Stomach (tissue), 19 donors: ENCODE data around the gene HAL. TPM values are rescaled to one million over a fixed set of nuclear protein-coding genes. Genes with fewer than 3 reads are reported as not detected.

Source experiments
- DNase-seq, 2 donors: peaks; one replicate each; pipeline versions ENCODE4 v3.0.0 to v3.0.0-alpha.2; 2013 to 2019
- H3K27ac ChIP-seq, 5 donors: fragments of 200-600 bp in 4 of 5; sonication (generic) in 4 of 5; one replicate each; pipeline ENCODE4 v1.5.1; 2013 to 2019; ENCODE audit warnings: mild to moderate bottlenecking in 1 of 5, moderate library complexity in 1 of 5
- H3K27me3 ChIP-seq, 3 donors: fragments of 200-600 bp; sonication (generic); one replicate each; pipeline ENCODE4 v1.5.1; 2017 to 2019; ENCODE audit warnings: mixed run types in 1 of 3
- H3K36me3 ChIP-seq, 4 donors: fragments of 200-600 bp; sonication (generic); 1 replicate in 3 of 4; 2 replicates in 1 of 4; pipeline ENCODE4 v1.5.1; 2016 to 2019
- H3K4me1 ChIP-seq, 4 donors: fragments of 200-600 bp; sonication (generic); one replicate each; pipeline ENCODE4 v1.5.1; 2016 to 2019
- H3K4me3 ChIP-seq, 4 donors: fragments of 200-600 bp; sonication (generic) in 3 of 4; one replicate each; pipeline ENCODE4 v1.5.1; 2016 to 2019; ENCODE audit warnings: mild to moderate bottlenecking in 1 of 4
- H3K9me3 ChIP-seq, 4 donors: fragments of 200-600 bp; sonication (generic); one replicate each; pipeline ENCODE4 v1.5.1; 2016 to 2019
- EP300 ChIP-seq: sonication (generic); formaldehyde crosslinking; IDR thresholded peaks from one replicate; pipeline ENCODE4 v1.6.1; 2017; ENCODE audit warnings: antibody characterized with exemption
- POLR2A ChIP-seq, 4 donors: fragments of 450-650 bp; IDR thresholded peaks; one replicate each; pipeline ENCODE4 v1.6.1; 2016; ENCODE audit warnings: antibody characterized with exemption in 4 of 4, control low read depth in 2 of 4, mild to moderate bottlenecking in 1 of 4, moderate library complexity in 1 of 4
- POLR2AphosphoS5 ChIP-seq, 3 donors: sonication (generic); formaldehyde crosslinking; IDR thresholded peaks; one replicate each; pipeline ENCODE4 v1.6.1; 2016; ENCODE audit warnings: antibody characterized with exemption in 3 of 3
- WGBS, 5 donors: extraction: QIAGEN DNeasy Blood & Tissue Kit in 3 of 5; methylation state at CpG; one replicate each; pipeline versions ENCODE4 v1.1.5 to v1.1.7; 2013 to 2018; 5-methylcytosine and 5-hydroxymethylcytosine counted together
- intact Hi-C: fragments of 100-400 bp; cut with DNase I; formaldehyde crosslinking; loops from one replicate; pipeline ENCODE4 v1.15.1; 2023; ENCODE audit warnings: low total_unique reads
- long read RNA-seq, 10 donors: transcript quantifications; one replicate each; lab custom pipeline, GENCODE V29; 2026
- polyA plus RNA-seq, 3 donors: library from polyadenylated mRNA; stranded (reverse); fragments of 200-250 nt; gene quantifications; one replicate each; pipeline ENCODE4 v1.2.3, GENCODE V29; 2013
- total RNA-seq, 5 donors: library from RNA; depleted of rRNA; stranded (reverse); fragments of >200 nt; gene quantifications; one replicate each; pipeline versions ENCODE4 v1.1.0 to v1.2.3, GENCODE V29; 2014 to 2016
- TF ChIP-seq, protein P1 (sequence below), 7 experiments: fragments of 450-650 bp in 4 of 7; fragments of 200-600 bp in 3 of 7; sonication (generic) in 3 of 7; IDR thresholded peaks; one replicate each; pipeline ENCODE4 v1.5.1; 2016 to 2019; ENCODE audit warnings: antibody characterized with exemption in 7 of 7, control low read depth in 2 of 7, mild to moderate bottlenecking in 1 of 7
- donor health status: healthy with polysubstance abuse.
- donor health status: Bipolar disorder and iron deficiency.
- donor health status: healthy.

HAL gene
- total RNA-seq (10 to 100 TPM in 1 of 5 donors, 1 to 10 TPM in 1, under 1 TPM in 1, not detected in 2; 0.89 to 85.8 (median 2.8) TPM), polyA plus RNA-seq (under 1 TPM in 1 of 3 donors, not detected in 2; 0.23 TPM)
- long read RNA-seq, donor 1, result 0 reads
- long read RNA-seq, donor 2, result 0 reads
- long read RNA-seq, donor 3, result 0 reads
- long read RNA-seq, donor 4, result 0 reads
- long read RNA-seq, donor 5, result 0 reads
- long read RNA-seq, donor 6, result 0 reads
- long read RNA-seq, donor 7, result 0 reads
- long read RNA-seq, donor 8, result 0 reads
- long read RNA-seq, donor 9, result 0 reads
- long read RNA-seq, donor 10, result 0 reads

DNA sequence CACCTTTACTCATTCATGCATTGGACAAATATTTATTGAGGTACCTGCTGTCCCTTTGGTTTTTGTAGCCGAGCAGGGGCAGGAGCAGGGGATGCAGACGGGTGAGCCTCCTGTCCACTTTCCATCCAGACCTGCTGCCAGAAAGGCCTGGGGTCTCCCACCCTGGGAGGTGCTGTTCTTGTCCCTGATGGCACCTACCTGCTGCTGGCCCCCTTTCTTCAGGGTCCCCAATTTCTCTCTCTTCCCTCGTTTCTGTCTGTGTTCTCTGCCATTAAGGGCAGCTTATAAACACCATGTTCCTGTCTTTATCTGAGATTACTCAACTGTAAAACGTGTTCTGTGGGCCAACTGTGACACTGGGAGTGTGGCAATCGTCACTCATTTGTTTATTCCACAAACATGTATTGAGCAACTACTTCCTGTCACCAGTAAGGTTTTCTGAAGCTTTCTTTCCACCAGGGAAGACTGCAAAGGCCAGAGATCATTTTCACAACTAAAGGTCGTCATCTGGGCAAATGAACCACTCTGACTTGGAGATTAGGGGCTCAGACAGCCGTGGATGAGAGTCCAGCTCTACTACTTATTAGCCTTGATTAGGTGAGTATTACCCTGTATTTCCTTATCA lies at the start of gene HAL:
Gene HAL (minus strand): TSS at position 311 of the 625 bp plus-strand sequence. CDS start 434 bp downstream, outside the sequence.
- Histone ChIP-seq H3K27me3 (no peaks in the 10 kb centered on the region), H3K4me1 (peaks cover 0 to 15% (median 3%) of the 10 kb centered on the region in 4 donors), H3K27ac (peak within 1 kb of the TSS in 3 of 5 donors; percentile 3 to 64 (median 47)), H3K4me3 (peak within 1 kb of the TSS in 1 of 4 donors; percentile 12), H3K36me3 (peaks cover 0 to 29% (median 15%) of the 10 kb centered on the region in 4 donors), H3K9me3 (no peaks in the 10 kb centered on the region)
- intact Hi-C loops, result no loop called here
- WGBS, 5 donors, result 41 to 49% (median 42%) methylated on average over 7 of the region's 7 CpGs
- TF ChIP-seq POLR2AphosphoS5 (IDR thresholded peaks at IDR 0.05), result peak in 2 of 3 donors; percentile 32 to 53
- TF ChIP-seq, protein P1, sequence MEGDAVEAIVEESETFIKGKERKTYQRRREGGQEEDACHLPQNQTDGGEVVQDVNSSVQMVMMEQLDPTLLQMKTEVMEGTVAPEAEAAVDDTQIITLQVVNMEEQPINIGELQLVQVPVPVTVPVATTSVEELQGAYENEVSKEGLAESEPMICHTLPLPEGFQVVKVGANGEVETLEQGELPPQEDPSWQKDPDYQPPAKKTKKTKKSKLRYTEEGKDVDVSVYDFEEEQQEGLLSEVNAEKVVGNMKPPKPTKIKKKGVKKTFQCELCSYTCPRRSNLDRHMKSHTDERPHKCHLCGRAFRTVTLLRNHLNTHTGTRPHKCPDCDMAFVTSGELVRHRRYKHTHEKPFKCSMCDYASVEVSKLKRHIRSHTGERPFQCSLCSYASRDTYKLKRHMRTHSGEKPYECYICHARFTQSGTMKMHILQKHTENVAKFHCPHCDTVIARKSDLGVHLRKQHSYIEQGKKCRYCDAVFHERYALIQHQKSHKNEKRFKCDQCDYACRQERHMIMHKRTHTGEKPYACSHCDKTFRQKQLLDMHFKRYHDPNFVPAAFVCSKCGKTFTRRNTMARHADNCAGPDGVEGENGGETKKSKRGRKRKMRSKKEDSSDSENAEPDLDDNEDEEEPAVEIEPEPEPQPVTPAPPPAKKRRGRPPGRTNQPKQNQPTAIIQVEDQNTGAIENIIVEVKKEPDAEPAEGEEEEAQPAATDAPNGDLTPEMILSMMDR (IDR thresholded peaks at IDR 0.05), result no peak
- peak; percentile 45 to 60 for DNase-seq

DNA sequence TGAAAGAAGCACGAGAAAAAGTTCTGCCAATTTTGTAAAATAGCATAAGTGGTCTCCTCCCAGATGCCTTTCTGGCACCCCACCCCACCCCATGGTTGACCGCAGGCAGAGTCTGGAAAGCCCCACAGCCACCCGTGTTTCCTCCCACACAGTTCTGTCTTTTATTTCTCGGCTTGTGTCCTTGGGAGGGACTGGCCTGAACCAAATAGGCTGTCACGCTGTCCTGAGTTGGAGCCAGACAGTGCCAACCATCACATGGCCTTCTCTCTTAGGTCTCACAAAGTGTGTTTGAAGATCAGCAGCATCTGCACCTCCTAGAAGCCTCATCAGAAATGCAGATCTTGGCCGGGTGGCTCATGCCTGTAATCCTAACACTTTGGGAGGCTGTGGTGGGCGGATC lies 49.4 kb upstream of the HAL start:
- TF ChIP-seq EP300, result no peak
- TF ChIP-seq POLR2AphosphoS5 (IDR thresholded peaks at IDR 0.05), result no peak
- TF ChIP-seq, protein P1 (IDR thresholded peaks at IDR 0.05), result no peak
- no peak for TF ChIP-seq POLR2A (IDR thresholded peaks at IDR 0.05)
- H3K27ac ChIP-seq, result peak overlapping the region in 4 of 5 donors; percentile 22 to 92 (median 76)
- DNase-seq, result no peak
- WGBS, 5 donors, result 70 to 79% (median 78%) methylated on average over 7 of the region's 7 CpGs
- no peaks in the 10 kb centered on the region for H3K9me3 ChIP-seq
- H3K36me3 ChIP-seq, result no peaks in the 10 kb centered on the region
- H3K4me1 ChIP-seq, result peaks cover 23 to 62% (median 42%) of the 10 kb centered on the region in 4 donors
- no peak overlapping the region for H3K4me3 ChIP-seq
- H3K27me3 ChIP-seq, result no peaks in the 10 kb centered on the region
- intact Hi-C loops, result no loop called here

- H3K4me3 ChIP-seq, result no peak overlapping the region
- H3K27me3 ChIP-seq, result no peaks in the 10 kb centered on the region
- H3K36me3 ChIP-seq, result no peaks in the 10 kb centered on the region
- no peaks in the 10 kb centered on the region for H3K9me3 ChIP-seq
- intact Hi-C loops, result no loop called here
- WGBS, 5 donors, result 91 to 100% (median 98%) methylated on average over 2 of the region's 2 CpGs
- TF ChIP-seq, protein P1 (IDR thresholded peaks at IDR 0.05), result no peak
- TF ChIP-seq POLR2A (IDR thresholded peaks at IDR 0.05) (no peak), POLR2AphosphoS5 (IDR thresholded peaks at IDR 0.05) (no peak), EP300 (no peak)
- DNase-seq, result no peak
- H3K27ac ChIP-seq, result peak overlapping the region in 2 of 5 donors; percentile 59 to 92
- peaks cover 23 to 62% (median 42%) of the 10 kb centered on the region in 4 donors for H3K4me1 ChIP-seq
Measured at GRCh38 chr12:96044943-96045290, 48.8 kb upstream of the HAL start.

- WGBS, 5 donors, result 73 to 84% (median 79%) methylated on average over 10 of the region's 10 CpGs
- H3K27ac ChIP-seq, result peak overlapping the region in 2 of 5 donors; percentile 59 to 92
Measured at GRCh38 chr12:96044017-96044942, 48.1 kb upstream of the HAL start.

More at GRCh38 chr12:96044017-96044942, 48.1 kb upstream of the HAL start:
- Histone ChIP-seq H3K9me3 (no peaks in the 10 kb centered on the region), H3K27me3 (no peaks in the 10 kb centered on the region), H3K36me3 (no peaks in the 10 kb centered on the region), H3K4me1 (peaks cover 22 to 56% (median 40%) of the 10 kb centered on the region in 4 donors), H3K4me3 (no peak overlapping the region)
- TF ChIP-seq POLR2AphosphoS5 (IDR thresholded peaks at IDR 0.05) (no peak), EP300 (no peak)
- intact Hi-C loops, result no loop called here
- no peak for DNase-seq
